ENCODE data around the gene WNT9B. TPM values are rescaled to one million over a fixed set of nuclear protein-coding genes. Genes with fewer than 3 reads are reported as not detected.

The WNT9B gene
- total RNA-seq, 2 donors from 2014 or later = 0.85 to 1.5 TPM

DNA sequence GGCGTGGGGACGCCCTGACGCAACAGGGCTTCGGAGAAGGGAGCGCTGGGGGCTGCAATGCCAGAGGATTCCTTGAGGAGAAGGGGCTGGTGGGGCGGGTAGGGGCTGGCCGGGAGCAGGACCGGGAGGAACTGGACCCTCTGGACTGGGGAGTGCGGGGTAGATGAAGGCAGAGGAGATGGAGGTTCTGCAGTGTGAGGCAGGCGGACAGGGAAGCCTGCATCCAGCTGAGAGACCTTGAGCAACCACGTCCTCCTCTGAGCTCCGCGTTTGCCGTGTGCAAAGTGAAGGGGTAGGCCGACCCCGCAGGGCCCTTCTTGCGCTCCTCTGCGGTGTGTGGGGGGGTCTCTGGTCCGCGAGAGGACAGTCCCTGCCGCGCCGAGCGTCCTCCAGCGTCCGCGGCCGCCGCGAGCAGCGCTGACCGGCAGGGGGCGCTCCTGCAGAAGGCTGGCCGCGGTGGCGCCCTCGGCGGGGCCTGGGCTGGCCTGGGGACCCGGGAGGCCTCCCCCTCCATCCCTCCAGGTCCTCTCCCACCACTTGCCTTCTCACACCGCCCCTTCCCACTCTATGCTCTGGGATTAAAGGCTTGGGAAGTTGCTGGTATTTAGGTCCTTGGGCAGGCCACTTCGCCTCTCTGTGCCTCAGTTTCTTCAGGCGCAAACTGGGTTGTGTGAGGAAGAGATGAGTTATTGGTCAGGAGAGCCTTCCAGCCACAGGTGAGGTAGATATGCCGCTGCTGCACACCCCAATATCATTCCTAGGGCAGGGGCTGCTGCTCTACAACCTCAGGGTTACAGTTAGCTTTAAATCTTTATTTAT lies 9.6 kb upstream of the WNT9B start:
- H3K4me1 ChIP-seq (replicated peaks) = no peaks in the 10 kb centered on the region
- 17% methylated on average over 43 of the region's 43 CpGs for WGBS
- DNase-seq (ENCODE audit: low spot score) = no peak
- no peak overlapping the region for H3K27ac ChIP-seq
- TF ChIP-seq, protein P1, sequence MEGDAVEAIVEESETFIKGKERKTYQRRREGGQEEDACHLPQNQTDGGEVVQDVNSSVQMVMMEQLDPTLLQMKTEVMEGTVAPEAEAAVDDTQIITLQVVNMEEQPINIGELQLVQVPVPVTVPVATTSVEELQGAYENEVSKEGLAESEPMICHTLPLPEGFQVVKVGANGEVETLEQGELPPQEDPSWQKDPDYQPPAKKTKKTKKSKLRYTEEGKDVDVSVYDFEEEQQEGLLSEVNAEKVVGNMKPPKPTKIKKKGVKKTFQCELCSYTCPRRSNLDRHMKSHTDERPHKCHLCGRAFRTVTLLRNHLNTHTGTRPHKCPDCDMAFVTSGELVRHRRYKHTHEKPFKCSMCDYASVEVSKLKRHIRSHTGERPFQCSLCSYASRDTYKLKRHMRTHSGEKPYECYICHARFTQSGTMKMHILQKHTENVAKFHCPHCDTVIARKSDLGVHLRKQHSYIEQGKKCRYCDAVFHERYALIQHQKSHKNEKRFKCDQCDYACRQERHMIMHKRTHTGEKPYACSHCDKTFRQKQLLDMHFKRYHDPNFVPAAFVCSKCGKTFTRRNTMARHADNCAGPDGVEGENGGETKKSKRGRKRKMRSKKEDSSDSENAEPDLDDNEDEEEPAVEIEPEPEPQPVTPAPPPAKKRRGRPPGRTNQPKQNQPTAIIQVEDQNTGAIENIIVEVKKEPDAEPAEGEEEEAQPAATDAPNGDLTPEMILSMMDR (IDR thresholded peaks at IDR 0.05) = peak; percentile 41 to 67 (median 51)
- TF ChIP-seq POLR2AphosphoS5 (IDR thresholded peaks at IDR 0.05) = no peak
- no peaks in the 10 kb centered on the region for H3K27me3 ChIP-seq (replicated peaks; ENCODE audit: insufficient read depth)
- no peak overlapping the region for H3K4me3 ChIP-seq
- no peaks in the 10 kb centered on the region for H3K36me3 ChIP-seq
- intact Hi-C loops (cut with DNase I) = loop anchor here (5.0 kb wide), 1 partner anchor 101 kb away; no protein-coding TSS in a partner anchor
- no peaks in the 10 kb centered on the region for H3K9me3 ChIP-seq

DNA sequence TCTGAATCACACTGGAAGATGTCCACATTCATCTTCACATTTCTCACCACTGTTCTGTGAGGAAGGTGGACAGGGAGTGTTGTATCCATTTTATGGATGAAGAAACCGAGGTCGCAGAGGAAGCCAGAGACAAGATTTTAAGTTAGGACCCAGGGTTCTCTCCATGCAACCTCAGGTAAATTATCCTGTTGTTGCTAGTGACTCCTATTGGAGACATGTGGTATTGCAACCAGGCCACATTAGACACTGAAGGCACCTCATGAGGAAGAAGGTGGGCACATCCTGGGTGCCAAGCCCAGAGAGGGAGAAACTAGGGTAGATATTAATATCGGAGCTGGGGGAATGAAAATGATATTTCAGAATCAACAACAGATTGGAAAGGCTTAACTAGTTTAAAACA lies 8.5 kb upstream of the WNT9B start:
- Histone ChIP-seq H3K9me3 (no peaks in the 10 kb centered on the region), H3K36me3 (no peaks in the 10 kb centered on the region), H3K4me3 (no peak overlapping the region), H3K27ac (no peak overlapping the region), H3K4me1 (replicated peaks) (no peaks in the 10 kb centered on the region), H3K27me3 (replicated peaks; ENCODE audit: insufficient read depth) (no peaks in the 10 kb centered on the region)
- intact Hi-C loops (cut with DNase I) = loop anchor here (5.0 kb wide), 1 partner anchor 99 kb away; no protein-coding TSS in a partner anchor
- DNase-seq (ENCODE audit: low spot score) = no peak
- TF ChIP-seq, protein P1 (IDR thresholded peaks at IDR 0.05) = peak in 1 of 4 experiments; percentile 35
- TF ChIP-seq POLR2A (IDR thresholded peaks at IDR 0.05) (no peak), POLR2AphosphoS5 (IDR thresholded peaks at IDR 0.05) (no peak)
- WGBS = 97% methylated on average over 3 of the region's 3 CpGs

DNA sequence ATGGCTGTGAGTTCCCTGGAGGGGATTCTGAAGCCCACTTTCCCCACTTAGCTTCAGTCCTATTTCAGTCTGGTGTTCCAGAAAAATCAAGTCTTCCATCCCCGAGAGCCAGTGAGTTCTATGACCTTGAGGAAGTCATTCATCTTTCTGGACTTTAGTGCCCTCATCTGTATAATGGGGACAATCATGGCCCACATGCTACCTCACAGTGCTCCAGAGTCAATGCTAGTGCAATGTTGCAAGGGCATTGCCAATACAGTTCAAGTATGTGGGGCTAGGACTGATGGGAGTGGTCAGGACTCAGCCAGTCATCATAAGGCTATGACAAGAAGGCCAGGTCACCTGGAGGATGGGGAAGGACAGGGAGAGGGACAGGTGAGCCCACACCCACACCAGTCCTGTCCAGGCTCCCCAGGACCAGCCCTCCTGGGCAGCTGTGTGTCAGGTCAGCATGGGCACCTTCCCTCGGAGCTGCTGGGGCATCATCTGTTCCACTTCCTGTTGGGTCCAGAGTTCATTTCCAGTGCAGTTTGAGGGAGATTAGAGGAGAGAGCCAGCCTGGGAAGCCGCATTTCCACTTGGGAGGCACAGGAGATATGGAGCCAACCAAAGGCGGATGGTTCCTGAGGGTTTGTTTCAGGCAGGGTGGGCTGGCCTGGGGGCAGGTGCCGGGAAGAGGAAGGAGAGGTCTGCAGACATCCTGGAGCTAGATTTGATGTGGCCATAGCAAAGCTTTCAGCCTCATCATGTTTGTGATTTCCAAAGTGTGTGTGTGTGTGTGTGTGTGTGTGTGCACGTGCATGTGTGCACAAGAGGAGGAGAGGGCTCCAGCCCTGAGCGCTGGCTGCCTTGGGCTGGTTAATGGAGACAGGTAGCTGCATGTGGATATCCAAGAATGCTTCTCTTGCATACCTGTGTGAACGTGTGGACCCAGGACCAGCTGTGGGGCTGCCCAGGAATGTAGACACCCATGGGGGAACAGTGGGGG lies 3.9 kb upstream of the WNT9B start:
- Histone ChIP-seq H3K4me1 (replicated peaks) (peaks cover 5% of the 10 kb centered on the region), H3K4me3 (no peak overlapping the region), H3K36me3 (no peaks in the 10 kb centered on the region), H3K27me3 (replicated peaks; ENCODE audit: insufficient read depth) (no peaks in the 10 kb centered on the region), H3K9me3 (no peaks in the 10 kb centered on the region), H3K27ac (no peak overlapping the region)
- no peak for DNase-seq (ENCODE audit: low spot score)
- intact Hi-C loops (cut with DNase I) = no loop called here
- no peak for TF ChIP-seq POLR2AphosphoS5 (IDR thresholded peaks at IDR 0.05)
- TF ChIP-seq, protein P1 (IDR thresholded peaks at IDR 0.05) = no peak
- TF ChIP-seq POLR2A (IDR thresholded peaks at IDR 0.05) = no peak
- WGBS = 53% methylated on average over 8 of the region's 8 CpGs

DNA sequence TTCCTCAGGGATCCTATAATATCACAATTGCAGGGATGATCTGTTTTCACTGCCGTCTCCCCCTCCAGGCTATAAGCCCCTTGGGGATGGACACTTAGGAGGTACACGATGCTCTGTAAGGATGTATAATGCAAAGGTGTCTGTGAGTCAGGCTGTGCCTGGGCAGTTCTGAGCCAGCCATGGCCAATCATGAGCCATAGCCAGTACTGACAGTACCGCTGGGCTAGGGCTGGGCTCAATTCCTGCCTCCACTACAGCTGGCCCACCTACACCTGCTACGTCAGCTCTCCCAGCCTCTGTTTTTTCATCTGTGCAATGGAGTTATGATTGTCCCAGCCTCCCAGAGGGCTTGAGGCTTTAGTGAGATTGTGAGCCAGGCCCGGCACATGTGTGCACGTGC lies 2.8 kb upstream of the WNT9B start:
- H3K4me3 ChIP-seq = no peak overlapping the region
- H3K27me3 ChIP-seq (replicated peaks; ENCODE audit: insufficient read depth) = no peaks in the 10 kb centered on the region
- no peak overlapping the region for H3K27ac ChIP-seq
- H3K4me1 ChIP-seq (replicated peaks) = peaks cover 5% of the 10 kb centered on the region
- no peaks in the 10 kb centered on the region for H3K36me3 ChIP-seq
- 76% methylated on average over 6 of the region's 6 CpGs for WGBS
- intact Hi-C loops (cut with DNase I) = no loop called here
- no peak for TF ChIP-seq POLR2AphosphoS5 (IDR thresholded peaks at IDR 0.05)
- TF ChIP-seq, protein P1 (IDR thresholded peaks at IDR 0.05) = no peak
- no peak for TF ChIP-seq POLR2A (IDR thresholded peaks at IDR 0.05)
- no peak for DNase-seq (ENCODE audit: low spot score)
- H3K9me3 ChIP-seq = no peaks in the 10 kb centered on the region

All from prostate gland (tissue), 2 donors.